HG02973 (cell line): Measurements from ENCODE around the gene PDE8B.

Experiments
- ATAC-seq: cut with Tn5 transposase; IDR thresholded peaks from one replicate; pipeline ENCODE4 v1.9.1; 2021; ENCODE audit warnings: moderate library complexity; ENCODE audit not compliant: unreplicated experiment

PDE8B gene

DNA sequence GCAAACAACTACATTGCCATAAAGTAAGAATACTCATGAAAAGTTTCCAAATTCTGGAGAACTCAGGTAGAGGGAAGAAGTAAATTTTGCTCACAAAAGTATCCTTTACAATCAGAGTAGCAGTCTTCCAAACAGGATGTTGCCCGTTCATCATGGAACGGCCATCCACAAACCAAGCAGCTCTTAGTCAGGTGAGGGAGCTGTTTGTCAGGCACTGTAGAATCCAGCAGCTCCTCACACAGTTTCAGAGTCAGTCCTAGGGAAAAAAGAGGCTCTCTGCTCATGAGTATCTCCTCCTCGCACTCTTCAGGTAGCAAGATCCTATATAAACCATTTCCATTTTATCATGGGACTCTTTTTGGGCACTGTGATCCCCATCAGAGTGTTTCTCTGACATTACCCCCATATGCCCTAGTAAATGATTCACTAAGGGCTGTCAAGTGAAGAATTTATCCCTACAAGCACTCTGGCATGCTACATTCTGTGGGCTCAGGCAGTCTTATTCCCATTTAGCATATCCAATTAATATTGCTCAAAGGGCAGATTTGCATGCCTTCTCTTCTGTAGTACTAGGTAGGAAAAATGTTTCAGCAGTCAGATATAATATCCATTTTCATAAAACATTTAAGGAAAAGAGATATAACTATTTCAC, 183.7 kb downstream of the PDE8B start:
- no peak for ATAC-seq

- no peak for ATAC-seq
Measured at GRCh38 chr5:77396017-77396416, 185.5 kb downstream of the PDE8B start.

GRCh38 chr5:77397686-77398292, 187.3 kb downstream of the PDE8B start:
- ATAC-seq, result no peak

- no peak for ATAC-seq
Measured at GRCh38 chr5:77398458-77398857, 188.0 kb downstream of the PDE8B start.

DNA sequence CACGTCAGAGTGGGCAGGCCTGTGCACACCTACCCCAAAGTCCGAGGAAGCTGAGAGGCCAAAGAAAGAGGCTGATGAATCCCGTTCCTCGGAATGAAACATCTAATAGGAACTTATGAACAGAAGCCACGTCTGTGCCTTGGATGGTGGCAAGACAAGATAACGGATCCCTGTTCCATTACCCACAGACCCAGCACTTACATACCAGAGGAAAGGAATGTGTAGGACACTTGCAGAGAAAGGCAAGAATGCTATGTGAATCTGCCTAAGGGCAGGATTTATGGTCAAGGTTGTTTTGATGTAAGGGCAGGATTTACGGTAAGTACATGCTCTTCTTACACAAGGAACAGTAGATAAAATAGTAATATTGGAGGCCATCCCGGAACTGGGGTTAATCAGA, 188.4 kb downstream of the PDE8B start:
- ATAC-seq, result no peak

DNA sequence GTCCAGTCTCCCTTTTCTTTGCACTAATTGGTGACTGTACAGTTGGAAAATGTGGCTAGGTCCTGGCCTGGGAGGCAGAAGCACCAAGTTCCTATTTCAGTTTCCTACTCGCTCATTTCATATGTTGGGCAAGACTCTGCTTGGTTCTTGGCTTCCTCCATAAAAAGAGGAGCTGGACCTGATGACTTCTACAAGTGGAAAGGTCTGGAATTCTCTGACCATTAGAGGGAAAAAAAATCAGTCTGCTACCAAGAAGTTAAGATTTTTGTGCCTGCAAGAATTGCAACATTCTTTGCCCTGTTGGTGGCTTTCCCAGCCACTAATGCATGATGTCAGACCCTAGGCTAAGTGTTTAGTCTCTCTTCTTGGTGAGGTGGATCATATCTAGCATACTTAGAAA, 190.2 kb downstream of the PDE8B start:
- ATAC-seq, result no peak

DNA sequence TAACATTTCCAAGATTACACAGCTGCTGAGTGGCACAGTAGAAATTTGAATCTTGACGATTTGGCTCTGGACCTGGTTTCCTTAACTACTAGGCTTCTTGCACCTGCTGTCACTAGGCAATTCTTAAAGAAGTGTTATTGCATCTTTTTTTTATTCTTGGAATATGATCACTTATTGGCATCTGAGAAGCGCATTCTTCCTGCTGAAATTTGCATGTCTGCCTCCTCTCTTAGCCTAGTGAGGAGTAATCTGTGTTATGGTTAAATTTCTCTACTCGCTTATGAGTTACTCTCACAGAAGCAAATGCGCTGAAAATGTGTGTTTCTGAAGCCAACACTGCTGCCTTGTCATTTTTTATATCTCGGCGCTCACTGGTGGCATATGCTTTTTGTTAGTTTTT, 192.3 kb downstream of the PDE8B start:
- no peak for ATAC-seq

- no peak for ATAC-seq
Measured at GRCh38 chr5:77407152-77407551, 196.7 kb downstream of the PDE8B start.

GRCh38 chr5:77409870-77410621, 199.6 kb downstream of the PDE8B start:
- no peak for ATAC-seq

- ATAC-seq, result no peak
Measured at GRCh38 chr5:77413049-77413448, 202.6 kb downstream of the PDE8B start.

DNA sequence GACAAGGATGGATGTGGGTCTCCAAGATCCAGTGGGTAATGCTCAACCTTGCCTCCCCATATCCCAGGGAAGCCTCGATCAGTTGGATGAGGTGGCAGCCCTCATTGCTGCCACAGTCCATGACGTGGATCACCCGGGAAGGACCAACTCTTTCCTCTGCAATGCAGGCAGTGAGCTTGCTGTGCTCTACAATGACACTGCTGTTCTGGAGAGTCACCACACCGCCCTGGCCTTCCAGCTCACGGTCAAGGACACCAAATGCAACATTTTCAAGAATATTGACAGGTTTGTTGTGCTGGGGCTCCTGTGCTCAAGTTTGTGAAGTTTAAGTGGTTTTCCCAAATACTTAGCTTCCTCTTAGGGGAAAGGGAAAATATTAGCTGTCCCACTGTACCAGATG, 207.7 kb downstream of the PDE8B start:
- ATAC-seq, result no peak

DNA sequence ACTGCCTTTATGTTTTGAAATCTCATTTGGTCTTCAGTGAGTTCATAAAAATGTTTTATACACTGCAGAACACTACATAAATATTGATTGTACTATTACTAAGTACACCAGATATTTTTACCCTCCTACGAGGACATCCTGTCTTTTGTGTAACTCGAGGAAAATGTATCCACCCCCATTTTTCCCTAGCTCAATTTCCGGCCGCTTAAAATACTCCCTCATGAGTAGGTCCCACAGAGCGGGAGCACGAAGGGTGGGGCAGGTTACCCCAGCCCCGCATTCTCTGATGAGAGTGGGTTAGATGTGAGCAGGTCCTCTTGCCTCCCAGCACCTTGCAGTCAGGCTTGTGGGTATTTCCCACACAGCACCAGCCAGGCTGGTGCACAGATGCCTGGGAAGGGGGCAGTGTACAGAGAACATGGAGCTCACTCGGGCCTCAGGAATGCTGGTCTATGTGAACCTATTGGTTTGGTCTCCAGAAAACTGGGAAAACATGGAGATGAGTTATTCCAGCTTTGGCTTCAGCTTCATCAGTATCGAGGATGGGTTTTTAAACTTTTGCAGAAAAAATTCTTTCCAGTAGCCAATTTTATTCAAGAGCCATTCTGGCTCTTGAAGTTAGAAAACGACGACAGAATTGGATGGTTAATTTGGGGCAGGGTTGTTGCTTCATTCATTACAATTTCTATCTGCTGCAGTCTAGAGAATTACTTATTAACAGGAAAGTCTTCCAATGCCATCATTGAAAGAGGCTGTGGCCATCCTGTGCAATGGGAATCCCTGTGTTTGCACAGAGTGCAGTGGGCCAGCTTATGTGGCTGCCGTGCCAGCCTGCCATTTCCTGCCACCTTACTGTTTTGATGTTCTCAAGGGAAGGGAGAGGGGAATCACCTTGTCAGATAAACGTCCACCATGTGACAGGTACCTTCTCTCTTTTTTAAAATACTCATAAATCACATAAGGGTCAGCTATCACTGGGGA, 208.4 kb downstream of the PDE8B start:
- ATAC-seq, result no peak

DNA sequence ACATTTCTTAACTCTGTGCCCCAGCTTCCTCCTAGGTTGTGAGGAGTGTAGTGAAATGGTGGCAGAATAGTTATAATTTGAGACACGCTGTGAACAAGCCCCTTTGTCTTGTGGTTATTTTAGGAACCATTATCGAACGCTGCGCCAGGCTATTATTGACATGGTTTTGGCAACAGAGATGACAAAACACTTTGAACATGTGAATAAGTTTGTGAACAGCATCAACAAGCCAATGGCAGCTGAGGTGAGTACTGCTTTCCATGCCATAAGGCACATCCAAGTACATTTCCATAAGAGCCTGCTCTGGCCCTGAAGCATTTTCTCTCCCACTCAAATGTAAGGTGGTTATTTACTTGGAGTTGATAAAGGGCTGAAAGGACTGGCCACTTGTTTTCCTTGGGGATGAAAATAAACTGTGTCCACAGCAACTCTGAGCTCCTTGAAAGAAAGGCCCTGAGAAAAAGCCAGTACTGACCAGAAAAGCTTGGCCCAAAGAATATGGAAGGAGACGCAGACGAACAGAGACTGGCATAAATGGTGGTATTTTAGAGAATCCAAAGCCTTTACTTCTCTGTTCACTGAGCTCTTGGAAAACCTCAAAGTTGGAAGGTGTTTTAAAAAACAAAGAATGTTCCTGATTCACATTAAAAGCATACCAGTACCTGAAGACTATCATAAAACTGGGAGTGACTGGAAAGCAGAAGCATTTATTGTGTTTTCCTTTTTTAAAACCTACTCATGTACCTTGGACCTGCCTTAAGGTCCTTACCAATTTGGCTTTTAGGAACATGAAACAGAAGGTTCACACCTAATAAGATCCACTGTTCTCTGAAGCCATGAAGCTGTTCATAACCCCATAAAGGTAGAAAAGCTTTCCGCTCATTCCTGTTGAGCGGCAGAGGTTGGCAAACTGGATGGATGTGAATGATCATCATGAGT, 209.4 kb downstream of the PDE8B start:
- ATAC-seq, result no peak

GRCh38 chr5:77420940-77421339, 210.5 kb downstream of the PDE8B start:
- no peak for ATAC-seq

DNA sequence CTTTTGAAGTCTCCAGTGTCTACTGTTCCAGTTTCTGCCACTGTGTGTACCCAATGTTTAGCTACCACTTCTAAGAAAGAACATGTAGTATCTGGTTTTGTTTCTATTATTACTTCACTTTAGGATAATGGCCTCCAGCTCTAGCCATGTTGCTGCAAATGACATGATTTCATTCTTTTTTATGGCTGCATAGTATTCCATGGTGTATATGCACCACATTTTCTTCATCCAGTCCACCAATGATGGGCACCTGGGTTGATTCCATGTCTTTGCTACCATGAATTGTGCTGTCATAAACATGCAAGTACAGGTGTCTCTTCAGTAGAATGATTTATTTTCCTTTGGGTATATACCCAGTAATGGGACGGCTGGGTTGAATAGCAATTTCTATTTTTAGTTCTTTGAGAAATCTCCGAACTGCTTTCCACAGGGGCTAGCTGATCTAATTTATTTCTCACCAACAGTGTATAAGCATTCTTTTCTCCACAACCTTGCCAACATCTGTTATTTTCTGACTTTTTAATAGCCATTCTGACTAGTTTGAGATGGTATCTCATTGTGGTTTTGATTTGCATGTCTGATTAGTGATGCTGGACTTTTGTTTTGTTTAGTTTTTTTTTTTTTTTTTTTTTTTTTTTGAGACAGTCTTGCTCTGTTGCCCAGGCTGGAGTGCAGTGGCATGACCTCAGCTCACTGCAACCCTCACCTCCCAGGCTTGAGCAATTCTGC, 212.7 kb downstream of the PDE8B start:
- no peak for ATAC-seq

DNA sequence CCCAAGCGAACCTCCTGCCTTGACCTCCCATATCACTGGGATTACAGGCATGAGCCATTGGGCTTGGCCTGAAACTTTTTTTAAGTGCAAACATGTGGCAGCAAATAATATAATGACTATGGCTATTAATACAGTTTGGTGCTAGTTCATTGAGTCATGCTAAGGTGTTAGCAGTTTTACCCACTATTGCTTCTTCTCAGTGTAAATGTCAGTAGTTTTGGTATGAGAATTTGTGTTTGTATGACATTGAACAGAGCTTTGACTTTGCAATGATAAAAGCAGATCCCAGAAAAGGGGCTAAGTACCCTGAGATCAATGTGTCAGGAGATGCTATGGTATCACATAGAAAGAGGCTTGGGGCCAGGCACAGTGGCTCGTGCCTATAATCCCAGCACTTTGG, 214.4 kb downstream of the PDE8B start:
- no peak for ATAC-seq

GRCh38 chr5:77425420-77425819, 214.9 kb downstream of the PDE8B start:
- ATAC-seq, result no peak

- no peak for ATAC-seq
Measured at GRCh38 chr5:77425998-77426659, 215.6 kb downstream of the PDE8B start.

- no peak for ATAC-seq
Measured at GRCh38 chr5:77426670-77427069, 216.2 kb downstream of the PDE8B start.
